Rectal smooth muscle tissue (tissue), 1 donor: ENCODE measurements around the gene ADGRG4.
"Not testable (repeated sequence)": the region's sequence is repeated elsewhere in the genome, so short reads cannot be mapped to it uniquely, and the experiment has no call there.

Experiments used
- H3K27ac ChIP-seq: one replicate; pipeline ENCODE4 v1.7.0; 2013; ENCODE audit warnings: low read depth, low read length, inconsistent platforms
- H3K27me3 ChIP-seq: one replicate; pipeline ENCODE4 v1.7.0; 2013; ENCODE audit warnings: low read length; ENCODE audit not compliant: control insufficient read depth, insufficient read depth
- H3K36me3 ChIP-seq: one replicate; pipeline ENCODE4 v1.7.0; 2013; ENCODE audit warnings: low read length; ENCODE audit not compliant: control insufficient read depth, insufficient read depth
- H3K4me1 ChIP-seq: one replicate; pipeline ENCODE4 v1.7.0; 2013; ENCODE audit warnings: low read length; ENCODE audit not compliant: control insufficient read depth, insufficient read depth
- H3K4me3 ChIP-seq: one replicate; pipeline ENCODE4 v1.7.0; 2013; ENCODE audit warnings: low read length
- H3K9ac ChIP-seq: one replicate; pipeline ENCODE4 v1.7.0; 2013; ENCODE audit warnings: low read length

ADGRG4 gene

GRCh38 chrX:136300721-136301120 lies at the start of gene ADGRG4:
Gene ADGRG4, plus strand, starts transcription at chrX:136300963. Its CDS starts 7,815 bp downstream, at chrX:136308778.
- H3K9ac ChIP-seq, H3K4me1 ChIP-seq, H3K4me3 ChIP-seq, H3K27ac ChIP-seq, H3K27me3 ChIP-seq, H3K36me3 ChIP-seq: not testable (repeated sequence)

- peaks cover 2% of the 10 kb centered on the region for H3K27me3 ChIP-seq
- H3K4me1 ChIP-seq, result no peaks in the 10 kb centered on the region
- H3K36me3 ChIP-seq, result no peaks in the 10 kb centered on the region
- peak within 1 kb of the TSS; percentile 61 for H3K4me3 ChIP-seq
- no peak within 1 kb of the TSS for H3K9ac ChIP-seq
- H3K27ac ChIP-seq, result peak within 1 kb of the TSS; percentile 57
These were observed 49.4 kb upstream of the ADGRG4 start, which contains the start of gene MAP7D3 for GRCh38 chrX:136251041-136251991. Gene MAP7D3, minus strand, starts transcription at chrX:136251400. Its CDS starts 42 bp downstream, at chrX:136251358.

- Histone ChIP-seq H3K4me1 (no peaks in the 10 kb centered on the region), H3K27me3 (no peaks in the 10 kb centered on the region), H3K9ac (no peak overlapping the region), H3K4me3 (no peak overlapping the region), H3K36me3 (no peaks in the 10 kb centered on the region), H3K27ac (peak overlapping the region; percentile 28)
These were observed 45.2 kb upstream of the ADGRG4 start for GRCh38 chrX:136255541-136255940.

GRCh38 chrX:136256026-136256425 lies 44.7 kb upstream of the ADGRG4 start:
- H3K36me3 ChIP-seq, result no peaks in the 10 kb centered on the region
- no peak overlapping the region for H3K27ac ChIP-seq
- no peaks in the 10 kb centered on the region for H3K4me1 ChIP-seq
- H3K27me3 ChIP-seq, result no peaks in the 10 kb centered on the region
- no peak overlapping the region for H3K9ac ChIP-seq
- H3K4me3 ChIP-seq, result no peak overlapping the region

- H3K27me3 ChIP-seq, result no peaks in the 10 kb centered on the region
- H3K4me1 ChIP-seq, result no peaks in the 10 kb centered on the region
- H3K4me3 ChIP-seq, result no peak overlapping the region
- H3K36me3 ChIP-seq, result no peaks in the 10 kb centered on the region
- no peak overlapping the region for H3K9ac ChIP-seq
- no peak overlapping the region for H3K27ac ChIP-seq
These were observed 41.8 kb upstream of the ADGRG4 start for GRCh38 chrX:136258951-136259350.

- Histone ChIP-seq H3K27ac (no peak overlapping the region), H3K27me3 (no peaks in the 10 kb centered on the region), H3K36me3 (no peaks in the 10 kb centered on the region), H3K9ac (no peak overlapping the region), H3K4me1 (no peaks in the 10 kb centered on the region), H3K4me3 (no peak overlapping the region)
These were observed 41.2 kb upstream of the ADGRG4 start for GRCh38 chrX:136259543-136259942.

GRCh38 chrX:136260776-136261175 lies 40.0 kb upstream of the ADGRG4 start:
- Histone ChIP-seq H3K4me1 (no peaks in the 10 kb centered on the region), H3K9ac (no peak overlapping the region), H3K36me3 (no peaks in the 10 kb centered on the region), H3K27ac (no peak overlapping the region), H3K4me3 (no peak overlapping the region), H3K27me3 (no peaks in the 10 kb centered on the region)

GRCh38 chrX:136261321-136261720 lies 39.4 kb upstream of the ADGRG4 start:
- Histone ChIP-seq H3K27me3 (no peaks in the 10 kb centered on the region), H3K27ac (no peak overlapping the region), H3K9ac (no peak overlapping the region), H3K4me3 (no peak overlapping the region), H3K36me3 (no peaks in the 10 kb centered on the region), H3K4me1 (no peaks in the 10 kb centered on the region)

- Histone ChIP-seq H3K4me3 (no peak overlapping the region), H3K4me1 (no peaks in the 10 kb centered on the region), H3K36me3 (no peaks in the 10 kb centered on the region), H3K9ac (no peak overlapping the region), H3K27ac (no peak overlapping the region), H3K27me3 (no peaks in the 10 kb centered on the region)
These were observed 38.5 kb upstream of the ADGRG4 start for GRCh38 chrX:136262243-136262642.

GRCh38 chrX:136262812-136263315 lies 37.9 kb upstream of the ADGRG4 start:
- H3K27ac ChIP-seq, result no peak overlapping the region
- H3K36me3 ChIP-seq, result no peaks in the 10 kb centered on the region
- H3K4me1 ChIP-seq, result no peaks in the 10 kb centered on the region
- H3K9ac ChIP-seq, result no peak overlapping the region
- H3K27me3 ChIP-seq, result no peaks in the 10 kb centered on the region
- no peak overlapping the region for H3K4me3 ChIP-seq

GRCh38 chrX:136266828-136267227 lies 33.9 kb upstream of the ADGRG4 start:
- H3K36me3 ChIP-seq, result no peaks in the 10 kb centered on the region
- H3K27ac ChIP-seq, result no peak overlapping the region
- H3K4me3 ChIP-seq, result no peak overlapping the region
- H3K9ac ChIP-seq, result no peak overlapping the region
- H3K4me1 ChIP-seq, result no peaks in the 10 kb centered on the region
- H3K27me3 ChIP-seq, result no peaks in the 10 kb centered on the region

GRCh38 chrX:136268051-136269048 lies 32.4 kb upstream of the ADGRG4 start:
- Histone ChIP-seq H3K4me1 (no peaks in the 10 kb centered on the region), H3K27me3 (no peaks in the 10 kb centered on the region), H3K9ac (no peak overlapping the region), H3K27ac (no peak overlapping the region), H3K4me3 (no peak overlapping the region), H3K36me3 (no peaks in the 10 kb centered on the region)
